SK-N-SH (cell line): Measurements from ENCODE around the gene NAV2.

ENCODE experiments used
- MAX ChIP-seq: IDR thresholded peaks from 2 replicates; pipeline ENCODE4 v1.4.0; 2012; ENCODE audit warnings: low read depth
- SMC3 ChIP-seq: IDR thresholded peaks from 2 replicates; pipeline ENCODE4 v1.6.1; 2012; ENCODE audit warnings: low read depth, low read length, improper control_type of control experiment
- ZBTB33 ChIP-seq: IDR thresholded peaks from 2 replicates; pipeline ENCODE4 v1.4.0; 2012; ENCODE audit warnings: low read depth, borderline replicate concordance
- TF ChIP-seq, protein P1 (sequence below): fragments of 200-600 bp; sonication (generic); IDR thresholded peaks from 2 replicates; pipeline ENCODE4 v1.6.1; 2017; ENCODE audit warnings: antibody characterized with exemption, mild to moderate bottlenecking, moderate library complexity

DNA sequence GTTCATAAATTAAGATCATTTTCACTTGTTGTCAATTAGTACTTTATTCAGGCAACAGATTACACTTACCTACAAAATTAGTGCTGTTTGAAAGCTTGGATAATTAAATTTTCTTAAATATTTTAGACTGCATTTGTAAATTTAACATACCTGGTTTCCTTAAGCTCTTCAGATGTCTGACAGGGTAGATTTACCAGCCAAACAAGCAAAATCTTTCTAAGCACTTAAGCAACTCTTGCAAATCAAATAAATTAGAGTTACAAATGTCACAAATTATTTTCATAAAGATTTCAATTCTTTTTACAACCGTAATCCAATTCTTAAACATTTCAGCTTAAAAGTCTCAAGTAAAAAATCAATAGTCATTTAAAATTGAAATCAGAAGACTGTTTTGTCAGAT is 317.8 kb downstream of the NAV2 start:
- no peak for TF ChIP-seq ZBTB33
- no peak for TF ChIP-seq MAX
- TF ChIP-seq, protein P1, sequence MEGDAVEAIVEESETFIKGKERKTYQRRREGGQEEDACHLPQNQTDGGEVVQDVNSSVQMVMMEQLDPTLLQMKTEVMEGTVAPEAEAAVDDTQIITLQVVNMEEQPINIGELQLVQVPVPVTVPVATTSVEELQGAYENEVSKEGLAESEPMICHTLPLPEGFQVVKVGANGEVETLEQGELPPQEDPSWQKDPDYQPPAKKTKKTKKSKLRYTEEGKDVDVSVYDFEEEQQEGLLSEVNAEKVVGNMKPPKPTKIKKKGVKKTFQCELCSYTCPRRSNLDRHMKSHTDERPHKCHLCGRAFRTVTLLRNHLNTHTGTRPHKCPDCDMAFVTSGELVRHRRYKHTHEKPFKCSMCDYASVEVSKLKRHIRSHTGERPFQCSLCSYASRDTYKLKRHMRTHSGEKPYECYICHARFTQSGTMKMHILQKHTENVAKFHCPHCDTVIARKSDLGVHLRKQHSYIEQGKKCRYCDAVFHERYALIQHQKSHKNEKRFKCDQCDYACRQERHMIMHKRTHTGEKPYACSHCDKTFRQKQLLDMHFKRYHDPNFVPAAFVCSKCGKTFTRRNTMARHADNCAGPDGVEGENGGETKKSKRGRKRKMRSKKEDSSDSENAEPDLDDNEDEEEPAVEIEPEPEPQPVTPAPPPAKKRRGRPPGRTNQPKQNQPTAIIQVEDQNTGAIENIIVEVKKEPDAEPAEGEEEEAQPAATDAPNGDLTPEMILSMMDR: no peak
- no peak for TF ChIP-seq SMC3
